CD4-positive, alpha-beta T cell treated with Interleukin-4 for 4 hours (primary cell): ENCODE results near the gene C1orf116.

Experiments used
- DNase-seq: peaks from one replicate; pipeline ENCODE4 v3.0.0-alpha.2; 2020

Gene C1orf116

DNA sequence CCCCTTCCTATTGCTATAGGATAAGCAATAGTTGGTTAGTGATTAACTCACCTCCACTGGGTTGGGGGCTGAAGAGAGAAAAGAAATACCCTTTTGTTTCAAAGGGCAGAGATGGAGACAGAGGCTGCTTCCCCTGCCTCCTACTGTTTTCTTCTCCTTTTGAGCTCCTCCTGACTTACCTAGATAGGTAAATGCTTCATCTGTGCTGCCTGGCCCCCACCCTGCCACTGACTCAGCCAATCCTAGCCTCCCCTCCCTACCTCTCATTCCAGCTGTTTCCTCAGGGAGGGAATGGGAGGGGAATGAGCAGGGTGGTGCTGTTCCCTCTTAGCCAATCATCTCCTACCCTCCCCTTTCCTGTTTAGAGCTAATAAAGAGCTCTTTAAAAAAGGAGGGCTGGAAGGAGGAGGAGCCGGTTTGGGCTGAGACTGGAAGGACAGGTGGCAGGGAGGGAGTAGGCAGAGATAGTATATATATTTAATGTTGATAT lies at the start of gene C1orf116:
Gene C1orf116 (minus strand): TSS at position 229 of the 490 bp plus-strand sequence. CDS start 5,158 bp downstream, outside the sequence.
- no peak for DNase-seq

- DNase-seq: no peak
These were observed 49.2 kb upstream of the C1orf116 start for GRCh38 chr1:207081806-207082205.

GRCh38 chr1:207081088-207081487 lies 48.5 kb upstream of the C1orf116 start:
- DNase-seq: no peak

GRCh38 chr1:207079706-207080241 lies 47.2 kb upstream of the C1orf116 start:
- no peak for DNase-seq

DNA sequence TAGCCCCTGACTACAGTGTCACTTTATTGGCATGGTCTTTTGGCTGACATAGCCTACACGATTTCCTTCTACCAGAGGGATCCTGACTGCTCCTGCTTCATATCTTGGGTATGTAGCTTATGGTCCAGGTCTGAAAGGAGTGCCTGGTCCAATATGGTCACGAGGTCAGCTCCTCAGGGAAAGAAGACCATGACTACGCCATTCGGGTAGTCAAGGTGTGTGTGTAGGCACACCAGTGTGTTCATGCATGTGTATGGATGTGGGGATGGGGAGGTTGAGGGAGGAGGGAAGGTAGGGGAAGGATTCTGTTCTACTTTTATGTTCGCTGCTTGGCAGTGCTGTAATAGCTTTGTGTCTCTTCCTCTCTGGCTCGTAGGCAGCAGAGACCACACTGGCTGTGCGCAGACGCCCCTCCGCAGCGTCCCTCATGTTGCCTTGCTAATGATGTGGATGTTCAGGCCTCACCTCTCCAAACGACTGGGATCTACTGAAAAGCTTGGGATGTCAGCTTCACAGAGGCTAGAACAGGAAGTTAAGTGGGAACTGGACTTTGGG lies 46.1 kb upstream of the C1orf116 start:
- no peak for DNase-seq

- DNase-seq: peak; percentile 80
These were observed 45.2 kb upstream of the C1orf116 start for GRCh38 chr1:207077470-207078377.

DNA sequence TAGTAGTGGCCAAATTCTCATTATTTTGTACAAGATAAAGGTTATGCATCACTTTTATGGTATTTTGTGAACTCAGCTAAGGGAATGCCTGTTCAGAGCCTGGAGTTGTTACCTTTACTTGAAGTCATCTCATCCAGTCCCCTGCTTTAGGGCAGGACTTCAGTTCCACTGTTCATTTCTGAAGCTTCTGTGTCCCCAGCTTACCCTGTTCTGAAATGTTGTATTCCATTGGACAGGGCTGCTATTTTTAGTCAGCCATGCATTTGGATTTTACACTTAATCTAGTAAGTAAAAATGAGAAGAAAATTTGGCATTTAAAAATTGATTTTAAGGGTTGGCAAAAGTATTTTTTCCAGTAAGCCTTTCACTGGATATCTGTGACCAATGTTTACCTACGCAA lies 44.5 kb upstream of the C1orf116 start:
- no peak for DNase-seq

GRCh38 chr1:207076181-207076955 lies 43.8 kb upstream of the C1orf116 start:
- no peak for DNase-seq

GRCh38 chr1:207073906-207074820 lies 41.6 kb upstream of the C1orf116 start:
- DNase-seq: no peak

GRCh38 chr1:207072233-207072632 lies 39.7 kb upstream of the C1orf116 start:
- DNase-seq: no peak

- no peak for DNase-seq
These were observed 38.9 kb upstream of the C1orf116 start for GRCh38 chr1:207071426-207071825.

DNA sequence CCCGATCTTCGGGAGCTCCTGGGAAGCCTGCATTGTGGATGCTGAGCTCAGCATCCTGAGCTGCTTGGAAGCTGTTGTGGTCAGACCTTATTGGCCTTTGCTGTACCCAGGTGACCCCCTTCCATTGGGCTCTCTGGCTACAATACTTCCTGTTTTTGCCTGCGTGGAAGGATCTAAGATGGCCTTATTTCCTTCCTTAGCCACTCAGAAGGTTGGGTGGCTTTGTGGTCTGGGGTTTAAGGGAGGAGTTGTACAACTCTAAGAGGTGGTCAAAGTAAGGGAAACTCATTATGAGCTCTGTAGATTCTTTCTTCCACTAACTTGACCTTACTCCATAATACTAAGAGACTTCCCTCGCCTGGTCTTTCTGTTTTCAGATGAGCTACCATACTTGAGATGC lies 38.3 kb upstream of the C1orf116 start:
- no peak for DNase-seq

- DNase-seq: no peak
These were observed 37.4 kb upstream of the C1orf116 start for GRCh38 chr1:207069858-207070506.

GRCh38 chr1:207069061-207069460 lies 36.5 kb upstream of the C1orf116 start:
- no peak for DNase-seq

- no peak for DNase-seq
These were observed 35.1 kb upstream of the C1orf116 start for GRCh38 chr1:207067665-207068064.

DNA sequence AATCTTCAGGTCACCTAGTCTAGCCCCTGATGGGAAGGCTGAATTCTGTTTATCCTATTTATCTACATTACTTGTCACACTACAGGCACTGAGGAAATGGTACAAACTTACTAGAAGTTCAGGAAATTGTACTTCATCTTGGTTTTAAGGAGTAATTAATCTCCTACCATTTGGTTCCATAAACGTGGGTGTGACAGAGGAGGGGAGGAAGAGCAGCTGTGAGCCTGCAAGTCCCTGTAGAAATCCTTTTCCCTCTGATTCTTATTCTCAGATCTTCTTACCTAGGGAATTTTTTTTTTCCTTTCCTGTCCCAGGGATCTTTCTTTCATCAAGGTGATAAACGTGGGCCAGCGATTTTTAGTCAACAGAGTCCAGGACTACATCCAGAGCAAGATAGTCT lies 34.6 kb upstream of the C1orf116 start:
- DNase-seq: no peak

DNA sequence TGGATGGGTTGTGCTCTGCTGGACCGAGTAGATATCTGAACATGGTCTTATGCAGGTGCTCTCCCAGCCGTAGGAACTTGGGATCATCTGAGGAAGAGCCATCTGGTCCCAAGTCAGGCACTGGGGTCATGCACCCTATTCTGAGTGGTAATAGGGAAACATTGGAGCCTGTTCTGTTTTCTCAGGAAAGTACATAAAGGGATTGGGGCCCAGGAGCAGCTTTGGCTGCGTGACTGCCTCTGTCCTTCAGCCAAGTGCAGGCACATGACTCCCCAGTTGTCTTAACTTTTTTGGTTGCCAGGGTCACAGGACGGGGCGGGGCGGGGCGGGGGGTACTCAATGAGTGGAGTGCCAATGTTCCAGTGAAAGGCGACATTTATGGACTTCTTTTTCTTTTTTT lies 32.0 kb upstream of the C1orf116 start:
- DNase-seq: no peak

DNA sequence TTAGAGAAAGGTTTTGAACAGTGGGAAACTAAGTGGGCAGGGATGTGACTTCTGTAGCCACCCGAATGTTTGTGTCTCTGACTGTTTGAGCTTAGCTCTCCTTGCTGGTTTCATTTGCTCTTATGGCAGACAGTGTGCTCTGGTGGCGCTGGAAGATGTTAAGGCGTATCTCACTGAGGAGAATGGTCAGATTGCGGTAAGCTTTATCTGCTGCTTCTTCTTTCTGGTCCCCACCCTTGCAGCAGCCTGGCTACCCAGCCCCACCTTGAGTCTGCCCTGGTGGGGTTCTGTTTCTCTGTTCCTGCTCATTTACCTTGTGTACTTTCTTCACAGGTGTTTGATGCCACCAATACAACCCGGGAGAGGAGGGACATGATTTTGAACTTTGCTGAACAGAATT lies 30.5 kb upstream of the C1orf116 start:
- DNase-seq: no peak

- no peak for DNase-seq
These were observed 29.5 kb upstream of the C1orf116 start for GRCh38 chr1:207062058-207062457.

GRCh38 chr1:207060596-207060995 lies 28.0 kb upstream of the C1orf116 start:
- no peak for DNase-seq

DNA sequence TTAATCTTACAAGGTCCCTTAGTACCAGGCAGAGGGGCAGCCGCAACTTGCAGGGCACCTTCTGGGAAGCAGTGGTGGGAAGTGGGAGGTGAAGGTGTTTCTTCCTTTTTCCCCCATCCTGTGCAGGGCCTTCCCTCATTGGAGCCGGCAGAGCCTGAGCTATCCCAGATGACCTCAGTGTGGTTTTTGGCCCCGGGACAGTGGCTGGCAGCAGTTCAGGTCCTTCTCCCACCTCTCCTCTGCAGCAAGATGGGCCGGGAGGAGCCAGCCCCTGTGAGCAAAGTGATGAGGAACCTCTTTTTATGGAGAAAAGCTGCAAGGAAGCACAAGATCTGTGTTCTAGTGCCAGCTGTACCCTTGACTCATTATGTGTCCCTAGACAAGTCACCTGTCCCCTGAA lies 27.3 kb upstream of the C1orf116 start:
- no peak for DNase-seq
